Heart right ventricle (tissue), 16 donors: ENCODE results near the gene CYB5R3. TPM values are rescaled to one million over a fixed set of nuclear protein-coding genes. Genes with fewer than 3 reads are reported as not detected.

Experiments used
- ATAC-seq, 8 donors: fragments of 200-7000 bp; cut with Tn5 transposase; one replicate each; pipeline ENCODE4 v1.9.1; 2020; ENCODE audit warnings: mild to moderate bottlenecking in 8 of 8, moderate library complexity in 8 of 8, moderate number of reproducible peaks in 1 of 8
- DNase-seq, 2 donors: peaks; one replicate each; pipeline ENCODE4 v3.0.0-alpha.2; 2020
- H3K27ac ChIP-seq, 10 donors: fragments of 200-600 bp; sonication (generic) in 2 of 10; one replicate each; pipeline versions ENCODE4 v1.5.0 to v1.8.0; 2020 to 2022; ENCODE audit warnings: mild to moderate bottlenecking in 3 of 10
- H3K27me3 ChIP-seq, 7 donors: fragments of 200-600 bp; one replicate each; pipeline ENCODE4 v1.8.0; 2021 to 2022; ENCODE audit warnings: mild to moderate bottlenecking in 2 of 7
- H3K36me3 ChIP-seq, 9 donors: fragments of 200-600 bp; sonication (generic) in 1 of 9; one replicate each; pipeline versions ENCODE4 v1.5.0 to v1.8.0; 2020 to 2022; ENCODE audit warnings: mild to moderate bottlenecking in 2 of 9
- H3K4me1 ChIP-seq, 9 donors: fragments of 200-600 bp; sonication (generic) in 1 of 9; one replicate each; pipeline versions ENCODE4 v1.5.0 to v1.8.0; 2020 to 2022; ENCODE audit warnings: mild to moderate bottlenecking in 4 of 9
- H3K4me3 ChIP-seq, 10 donors: fragments of 200-600 bp; sonication (generic) in 2 of 10; one replicate each; pipeline versions ENCODE4 v1.5.0 to v1.8.0; 2020 to 2022; ENCODE audit warnings: mild to moderate bottlenecking in 7 of 10, moderate library complexity in 2 of 10
- H3K9me3 ChIP-seq, 11 donors: fragments of 200-600 bp in 10 of 11; sonication (generic) in 2 of 11; one replicate each; pipeline versions ENCODE4 v1.5.0 to v1.8.0; 2013 to 2022; ENCODE audit warnings: mild to moderate bottlenecking in 2 of 11, control low read depth in 1 of 11, moderate library complexity in 1 of 11
- CTCF ChIP-seq, 9 donors: fragments of 200-600 bp; sonication (generic) in 2 of 9; IDR thresholded peaks; one replicate each; pipeline versions ENCODE4 v1.5.0 to v1.8.0; 2021 to 2022; ENCODE audit warnings: antibody characterized with exemption in 9 of 9, mild to moderate bottlenecking in 5 of 9, moderate library complexity in 1 of 9
- WGBS, 2 donors: extraction: QIAGEN DNeasy Blood & Tissue Kit; methylation state at CpG; one replicate each; pipeline ENCODE4 v1.1.7; 2013; ENCODE audit warnings: inconsistent platforms in 1 of 2; 5-methylcytosine and 5-hydroxymethylcytosine counted together
- intact Hi-C, 10 donors: fragments of 100-400 bp; cut with DNase I; formaldehyde crosslinking; loops; one replicate each; pipeline versions ENCODE4 v1.11.1 to v1.14.2; 2022
- polyA plus RNA-seq, 2 donors: library from polyadenylated mRNA; stranded (reverse); fragments of 200-250 nt; gene quantifications; one replicate each; pipeline ENCODE4 v1.2.3, GENCODE V29; 2013
- total RNA-seq, 10 donors: library from RNA; stranded (reverse); fragmentation: NEBNext Ultra II Directional in 3 of 10; extraction: Animal tissue kit (Norgen Biotek cat#: 25700) in 3 of 10; gene quantifications; one replicate each; pipeline versions ENCODE4 v1.2.1 to v1.2.4, GENCODE V29; 2021 to 2023
- donor health status: Arrhythmogenic right ventricular cardiomyopathy.
- donor health status: ischemic (EF 13 %, LVEDD 7.1; RV severe dilation, severe dysfunction).
- donor health status: healthy with polysubstance abuse.
- donor health status: DM: no; HTN: yes; CAD: no.
- donor health status: DM: no; HTN: no; CAD: no.
- donor health status: ischemic (EF 25% LVEDD 6.9; RV normal size, moderate dysfunction).
- donor health status: ischemic (EF 25% LVEDD 5.7; RV mildly dilated, moderate dysfunction).
- donor health status: healthy.
- donor health status: DM: yes; HTN: yes; CAD: no.
- donor health status: Ischemic cardiomyopathy.
- donor health status: ischemic (EF 35%, LVEDD 5.7; RV mildly dilated, moderate dysfunction).
- donor health status: nonischemic (EF 11% LVEDD 7.7; RV severe dilation, severe dysfunction).
- donor health status: DM: yes; HTN: yes; CAD: no.
- donor health status: PGD.
- donor health status: ischemic (EF 29% LVEDD 5.4; RV normal size, mild dysfunction).
- donor health status: nonischemic (EF 23%, LVEDD 6.1; RV moderate dilation, normal function).

CYB5R3 gene
- total and polyA plus RNA-seq, 12 donors = 91.9 to 633 (median 310) TPM

GRCh38 chr22:42695294-42695693, 46.1 kb upstream of the CYB5R3 start:
- DNase-seq (peak; percentile 55 to 68), ATAC-seq (peak; percentile 7 to 33 (median 14))
- Histone ChIP-seq H3K36me3 (peaks cover 0 to 50% (median 28%) of the 10 kb centered on the region in 9 donors), H3K4me3 (no peak overlapping the region), H3K27ac (peak overlapping the region; percentile 58 to 97 (median 94)), H3K4me1 (peaks cover 32 to 87% (median 67%) of the 10 kb centered on the region in 9 donors), H3K9me3 (no peaks in the 10 kb centered on the region), H3K27me3 (no peaks in the 10 kb centered on the region)
- intact Hi-C loops = no loop called here
- no peak for TF ChIP-seq CTCF (IDR thresholded peaks at IDR 0.05)
- WGBS, 2 donors = 58 to 60% methylated on average over 10 of the region's 10 CpGs

- Histone ChIP-seq H3K27me3 (no peaks in the 10 kb centered on the region), H3K4me1 (peaks cover 24 to 87% (median 67%) of the 10 kb centered on the region in 9 donors), H3K27ac (peak overlapping the region in 9 of 10 donors; percentile 85 to 97 (median 94)), H3K36me3 (peaks cover 0 to 61% (median 28%) of the 10 kb centered on the region in 9 donors), H3K4me3 (no peak overlapping the region), H3K9me3 (no peaks in the 10 kb centered on the region)
- intact Hi-C loops = no loop called here
- DNase-seq (no peak), ATAC-seq (no peak)
- no peak for TF ChIP-seq CTCF (IDR thresholded peaks at IDR 0.05)
- WGBS, 2 donors = 87 to 89% methylated on average over 25 of the region's 25 CpGs
These were observed 44.8 kb upstream of the CYB5R3 start for GRCh38 chr22:42693763-42694683.

GRCh38 chr22:42693055-42693762, 44.0 kb upstream of the CYB5R3 start:
- Histone ChIP-seq H3K36me3 (peaks cover 0 to 61% (median 28%) of the 10 kb centered on the region in 9 donors), H3K9me3 (no peaks in the 10 kb centered on the region), H3K27me3 (no peaks in the 10 kb centered on the region), H3K27ac (peak overlapping the region in 6 of 10 donors; percentile 10 to 94 (median 94)), H3K4me3 (no peak overlapping the region), H3K4me1 (peaks cover 27 to 87% (median 67%) of the 10 kb centered on the region in 9 donors)
- 90 to 94% methylated on average over 51 of the region's 51 CpGs for WGBS, 2 donors
- intact Hi-C loops = no loop called here
- ATAC-seq = no peak
- no peak for TF ChIP-seq CTCF (IDR thresholded peaks at IDR 0.05)
- no peak for DNase-seq
